Suprapubic skin (tissue), 2 donors: ENCODE measurements around the gene ZNF648.

Experiments
- EP300 ChIP-seq: sonication (generic); formaldehyde crosslinking; IDR thresholded peaks from one replicate; pipeline ENCODE4 v1.6.1; 2017; ENCODE audit warnings: antibody characterized with exemption
- POLR2A ChIP-seq, 2 donors: fragments of 450-650 bp; IDR thresholded peaks; one replicate each; pipeline ENCODE4 v1.6.1; 2017; ENCODE audit warnings: antibody characterized with exemption in 2 of 2, mild to moderate bottlenecking in 2 of 2, moderate library complexity in 2 of 2

DNA sequence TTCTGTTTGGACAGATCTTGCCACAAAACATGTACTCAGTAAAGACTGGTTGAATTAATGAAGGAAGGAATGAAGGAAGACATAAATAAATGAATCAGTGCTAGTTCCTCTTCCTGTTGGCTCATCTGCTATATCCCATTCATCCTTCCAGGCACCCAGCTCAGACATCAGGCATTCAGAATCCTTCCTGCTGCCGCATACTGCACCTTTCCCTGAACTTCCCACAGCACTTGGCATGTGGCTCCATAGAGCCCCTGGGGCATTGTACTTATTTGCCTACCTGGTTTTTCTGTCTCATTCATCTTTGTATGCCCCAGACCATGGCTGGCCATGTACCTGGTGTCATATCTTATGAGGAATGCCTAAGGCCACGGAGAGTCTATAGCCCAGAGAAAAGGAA is 34.4 kb upstream of the ZNF648 start:
- no peak for TF ChIP-seq EP300
- no peak for TF ChIP-seq POLR2A (IDR thresholded peaks at IDR 0.05)
